ENCODE results near the gene TMEM151A. TPM values are rescaled to one million over a fixed set of nuclear protein-coding genes. Genes with fewer than 3 reads are reported as not detected.

The TMEM151A gene
- total RNA-seq, 6 donors from 2014 or later, result 0.29 to 1.9 TPM; not detected in 4

DNA sequence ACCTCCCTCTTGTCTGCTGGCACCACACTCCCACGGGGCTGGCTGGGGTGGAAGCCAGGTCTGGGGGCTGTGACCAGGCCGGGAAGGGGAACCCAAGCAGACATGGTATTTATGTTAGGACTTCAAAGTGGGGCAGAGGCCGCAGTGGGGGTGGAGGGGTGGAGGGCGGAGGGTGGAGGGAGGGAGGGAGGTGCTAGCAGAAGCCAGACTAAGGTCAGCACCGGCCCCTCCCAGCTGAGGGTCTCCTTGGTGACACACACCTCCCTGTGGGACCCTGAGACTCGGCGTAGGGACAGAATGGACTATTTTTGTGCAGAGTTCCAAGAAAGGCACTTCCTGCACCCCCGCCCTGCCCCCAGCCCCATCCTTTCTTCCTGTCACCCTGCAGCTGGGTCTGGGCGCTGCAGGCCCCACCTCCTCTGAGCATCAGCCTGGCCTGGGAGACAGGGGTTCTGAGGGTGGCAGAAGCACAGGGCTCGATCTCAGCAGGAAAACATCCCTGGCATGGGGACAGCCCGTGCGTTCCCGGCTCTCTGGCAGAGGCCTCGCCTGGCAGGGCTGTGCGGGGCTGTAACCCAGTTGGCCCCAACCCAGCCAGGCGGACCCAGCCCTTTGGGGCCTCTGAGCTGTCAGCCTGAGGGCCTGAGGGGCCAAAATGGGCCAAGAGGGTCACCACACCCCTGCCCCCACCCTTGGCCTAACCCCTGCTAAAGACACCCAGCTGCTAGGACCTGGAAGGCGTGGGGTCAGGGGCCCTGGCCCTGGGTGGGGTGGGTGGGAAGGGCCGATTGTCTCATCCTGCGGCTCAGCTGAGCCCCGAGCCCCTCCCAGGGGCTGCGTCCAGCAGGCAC is 34.8 kb downstream of the TMEM151A start:
- H3K4me3 ChIP-seq, result no peak overlapping the region
- no peaks in the 10 kb centered on the region for H3K36me3 ChIP-seq
- peaks cover 25 to 32% (median 27%) of the 10 kb centered on the region in 4 donors for H3K4me1 ChIP-seq
- WGBS, 2 donors, result 49 to 53% methylated on average over 2 to 19 of the region's 21 CpGs
- peak overlapping the region; percentile 48 to 67 (median 58) for H3K27ac ChIP-seq
- DNase-seq (peak in 1 of 2 donors; percentile 78), ATAC-seq (ENCODE audit: low FRiP score in 2 of 2) (peak in 1 of 2 donors; percentile 57)
- no peaks in the 10 kb centered on the region for H3K9me3 ChIP-seq
- TF ChIP-seq POLR2A (IDR thresholded peaks at IDR 0.05) (no peak), POLR2AphosphoS5 (IDR thresholded peaks at IDR 0.05) (no peak), EP300 (IDR thresholded peaks at IDR 0.05) (no peak)
- TF ChIP-seq, protein P1, sequence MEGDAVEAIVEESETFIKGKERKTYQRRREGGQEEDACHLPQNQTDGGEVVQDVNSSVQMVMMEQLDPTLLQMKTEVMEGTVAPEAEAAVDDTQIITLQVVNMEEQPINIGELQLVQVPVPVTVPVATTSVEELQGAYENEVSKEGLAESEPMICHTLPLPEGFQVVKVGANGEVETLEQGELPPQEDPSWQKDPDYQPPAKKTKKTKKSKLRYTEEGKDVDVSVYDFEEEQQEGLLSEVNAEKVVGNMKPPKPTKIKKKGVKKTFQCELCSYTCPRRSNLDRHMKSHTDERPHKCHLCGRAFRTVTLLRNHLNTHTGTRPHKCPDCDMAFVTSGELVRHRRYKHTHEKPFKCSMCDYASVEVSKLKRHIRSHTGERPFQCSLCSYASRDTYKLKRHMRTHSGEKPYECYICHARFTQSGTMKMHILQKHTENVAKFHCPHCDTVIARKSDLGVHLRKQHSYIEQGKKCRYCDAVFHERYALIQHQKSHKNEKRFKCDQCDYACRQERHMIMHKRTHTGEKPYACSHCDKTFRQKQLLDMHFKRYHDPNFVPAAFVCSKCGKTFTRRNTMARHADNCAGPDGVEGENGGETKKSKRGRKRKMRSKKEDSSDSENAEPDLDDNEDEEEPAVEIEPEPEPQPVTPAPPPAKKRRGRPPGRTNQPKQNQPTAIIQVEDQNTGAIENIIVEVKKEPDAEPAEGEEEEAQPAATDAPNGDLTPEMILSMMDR (IDR thresholded peaks at IDR 0.05), result no peak
- no peaks in the 10 kb centered on the region for H3K27me3 ChIP-seq

DNA sequence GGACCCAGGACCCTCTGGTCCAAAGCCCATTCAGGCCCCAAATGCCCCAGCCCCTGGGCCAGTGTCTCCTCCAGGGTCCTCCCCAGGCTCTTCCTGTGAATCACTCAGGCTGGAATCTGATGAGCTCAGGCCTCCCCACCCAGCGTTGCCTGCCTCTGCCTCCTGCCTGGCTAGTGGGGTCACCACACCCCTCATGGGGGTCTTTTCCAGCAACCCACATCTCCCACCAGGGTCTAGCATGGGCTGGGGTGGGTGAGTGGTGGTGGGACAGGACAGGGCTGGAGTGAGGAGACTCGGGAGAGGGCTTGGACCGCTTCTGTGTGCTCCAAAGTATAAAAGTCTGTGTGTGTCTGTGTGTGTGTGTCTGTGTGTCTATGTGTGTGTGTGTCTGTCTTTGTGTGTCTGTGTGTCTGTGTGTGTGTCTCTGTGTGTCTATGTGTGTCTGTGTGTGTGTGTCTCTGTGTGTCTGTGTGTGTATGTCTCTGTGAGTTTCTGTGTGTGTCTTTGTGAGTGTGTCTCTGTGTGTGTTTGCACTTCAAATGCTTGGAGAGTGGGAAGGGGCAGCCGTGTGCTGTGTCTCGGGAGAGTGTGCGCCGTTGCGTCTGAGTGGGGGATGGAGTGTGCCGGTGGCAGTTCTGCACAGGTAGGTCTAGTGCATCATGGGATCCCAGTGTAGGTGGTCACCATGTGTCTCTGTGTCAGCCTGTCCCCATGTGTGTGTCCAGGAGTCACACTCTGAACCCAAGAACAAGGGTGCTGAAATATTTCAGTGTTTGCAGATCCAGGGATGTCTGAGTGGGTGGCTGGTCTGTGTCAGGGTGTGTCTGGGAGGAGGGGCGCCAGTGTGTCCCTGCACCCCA is 35.7 kb downstream of the TMEM151A start:
- H3K4me1 ChIP-seq, result peaks cover 25 to 32% (median 27%) of the 10 kb centered on the region in 4 donors
- ATAC-seq (ENCODE audit: low FRiP score in 2 of 2) (peak in 1 of 2 donors; percentile 74), DNase-seq (peak in 1 of 2 donors; percentile 28)
- 85 to 86% methylated on average over 6 to 10 of the region's 10 CpGs for WGBS, 2 donors
- H3K36me3 ChIP-seq, result peaks cover 0 to 7% (median 1%) of the 10 kb centered on the region in 4 donors
- H3K27me3 ChIP-seq, result no peaks in the 10 kb centered on the region
- H3K27ac ChIP-seq, result peak overlapping the region; percentile 43 to 61 (median 51)
- no peak overlapping the region for H3K4me3 ChIP-seq
- H3K9me3 ChIP-seq, result no peaks in the 10 kb centered on the region
- TF ChIP-seq, protein P1 (IDR thresholded peaks at IDR 0.05), result no peak
- no peak for TF ChIP-seq POLR2A (IDR thresholded peaks at IDR 0.05)

DNA sequence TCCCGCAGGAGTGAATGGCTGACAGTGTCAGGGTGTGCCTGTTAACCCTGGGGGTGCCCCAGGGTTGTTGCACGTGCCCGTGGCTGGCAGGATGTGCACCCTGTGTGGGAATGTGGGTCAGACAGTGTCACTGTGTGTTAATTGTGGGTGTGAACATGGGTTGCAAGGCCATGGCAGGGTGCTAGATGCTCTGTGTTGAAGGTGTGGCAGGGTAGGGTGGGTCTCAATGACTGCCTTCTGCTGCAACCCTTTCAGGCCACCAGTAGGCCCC is 36.3 kb downstream of the TMEM151A start:
- DNase-seq (peak in 1 of 2 donors; percentile 52), ATAC-seq (ENCODE audit: low FRiP score in 2 of 2) (peak in 1 of 2 donors; percentile 0)
- TF ChIP-seq EP300 (IDR thresholded peaks at IDR 0.05) (no peak), POLR2A (IDR thresholded peaks at IDR 0.05) (no peak), POLR2AphosphoS5 (IDR thresholded peaks at IDR 0.05) (no peak)
- TF ChIP-seq, protein P1 (IDR thresholded peaks at IDR 0.05), result no peak
- 66% methylated on average over 3 of the region's 3 CpGs; no CpG with 5 or more reads in 1 of the 2 donors for WGBS, 2 donors
- peaks cover 25 to 32% (median 27%) of the 10 kb centered on the region in 4 donors for H3K4me1 ChIP-seq
- no peaks in the 10 kb centered on the region for H3K9me3 ChIP-seq
- H3K27ac ChIP-seq, result peak overlapping the region in 2 of 4 donors; percentile 9 to 21
- peaks cover 0 to 13% (median 3%) of the 10 kb centered on the region in 4 donors for H3K36me3 ChIP-seq
- no peaks in the 10 kb centered on the region for H3K27me3 ChIP-seq
- no peak overlapping the region for H3K4me3 ChIP-seq

DNA sequence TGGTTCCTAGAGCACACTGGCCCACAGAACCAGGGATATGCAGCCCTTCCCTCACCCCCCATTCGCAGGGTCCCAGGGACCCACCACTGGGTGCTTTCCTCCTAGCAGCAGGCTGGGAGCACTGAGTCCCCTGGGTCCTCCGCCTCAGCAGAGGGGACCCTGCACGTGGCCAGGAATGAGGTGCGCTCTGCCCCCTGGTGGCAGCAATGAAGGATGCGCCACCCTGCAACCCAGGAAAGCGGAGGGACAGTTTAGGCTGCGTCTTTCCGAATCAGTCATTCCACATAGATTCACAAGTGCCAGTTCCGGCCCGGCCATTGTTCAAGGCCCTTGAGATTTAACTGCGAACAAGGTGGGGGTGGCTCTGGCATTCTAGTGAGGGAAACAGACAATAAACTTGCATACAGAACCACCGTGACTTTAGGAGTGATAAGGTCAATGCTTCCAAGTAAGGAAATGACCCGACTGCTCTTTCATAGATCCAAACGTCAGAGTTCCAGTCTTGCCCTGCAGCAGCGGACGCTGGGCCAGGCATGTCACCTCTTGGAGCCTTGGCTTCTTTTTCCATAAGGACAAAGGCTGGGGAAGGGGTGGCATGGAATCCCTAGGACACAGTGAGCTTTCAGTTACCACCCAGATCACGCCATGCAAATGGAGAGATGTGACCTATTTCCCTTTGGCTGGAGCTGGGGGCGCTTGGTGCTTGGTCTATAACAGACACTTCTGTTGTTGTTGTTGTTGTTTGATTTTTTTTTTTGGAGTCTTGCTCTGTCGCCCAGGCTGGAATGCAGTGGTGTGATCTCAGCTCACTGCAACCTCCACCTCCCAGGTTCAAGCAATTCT is 36.8 kb downstream of the TMEM151A start:
- ATAC-seq (ENCODE audit: low FRiP score in 2 of 2), result peak; percentile 82 to 86
- 8 to 13% methylated on average over 11 to 18 of the region's 19 CpGs for WGBS, 2 donors
- Histone ChIP-seq H3K4me1 (peaks cover 25 to 32% (median 27%) of the 10 kb centered on the region in 4 donors), H3K27ac (peak overlapping the region in 3 of 4 donors; percentile 9 to 78 (median 21)), H3K36me3 (peaks cover 0 to 19% (median 6%) of the 10 kb centered on the region in 4 donors), H3K4me3 (peak overlapping the region in 1 of 4 donors; percentile 3), H3K9me3 (no peaks in the 10 kb centered on the region), H3K27me3 (no peaks in the 10 kb centered on the region)
- peak; percentile 79 to 86 for DNase-seq
- TF ChIP-seq POLR2AphosphoS5 (IDR thresholded peaks at IDR 0.05) (peak; percentile 49 to 57), POLR2A (IDR thresholded peaks at IDR 0.05) (no peak), EP300 (IDR thresholded peaks at IDR 0.05) (no peak)
- TF ChIP-seq, protein P1 (IDR thresholded peaks at IDR 0.05), result peak; percentile 95 to 98 (median 96)
